H1 (cell line): ENCODE results near the gene CACNG8. TPM values are rescaled to one million over a fixed set of nuclear protein-coding genes. Genes with fewer than 3 reads are reported as not detected.

Source experiments
- CTCF ChIA-PET: fragments of 300-600 bp; sonication (Branson Sonifier 250); formaldehyde crosslinking; loops from one replicate; lab custom pipeline; 2021; ENCODE audit not compliant: partially characterized antibody; lab: Charles Lee
- POLR2A ChIA-PET: fragments of 300-600 bp; sonication (Branson Sonifier 250); formaldehyde crosslinking; loops from one replicate; lab custom pipeline; 2021; ENCODE audit warnings: inconsistent platforms; ENCODE audit not compliant: partially characterized antibody; lab: Charles Lee
- DNase-seq, 2 experiments: peaks; one replicate each; pipeline versions ENCODE4 v3.0.0 to v3.0.0-alpha.2; 2010 to 2022; ENCODE audit warnings: low spot score in 2 of 2, low read depth in 1 of 2, mixed read lengths in 1 of 2
- FAIRE-seq: peaks from 2 replicates; lab custom pipeline; 2011; peaks lifted over from hg19 to GRCh38; lab: Jason Lieb, UNC
- H2AFZ ChIP-seq: 2 replicates; pipeline ENCODE4 v1.8.1; 2012; ENCODE audit warnings: low read length, inconsistent platforms
- H2AK5ac ChIP-seq: 2 replicates; pipeline ENCODE4 v1.6.1; 2013; ENCODE audit warnings: low read depth, low read length
- H2BK120ac ChIP-seq: replicated peaks from 2 replicates; pipeline ENCODE3; 2013; ENCODE audit warnings: low read depth, low read length, inconsistent platforms
- H2BK12ac ChIP-seq: 2 replicates; pipeline ENCODE4 v1.6.1; 2013; ENCODE audit warnings: low read depth, low read length
- H2BK15ac ChIP-seq: 2 replicates; pipeline ENCODE4 v1.6.1; 2013; ENCODE audit warnings: low read length
- H2BK20ac ChIP-seq: 2 replicates; pipeline ENCODE4 v1.6.1; 2013; ENCODE audit warnings: low read length
- H2BK5ac ChIP-seq: 2 replicates; pipeline ENCODE4 v1.6.1; 2013; ENCODE audit warnings: low read depth, low read length
- H3K14ac ChIP-seq: 2 replicates; pipeline ENCODE4 v1.6.1; 2013; ENCODE audit warnings: inconsistent platforms; ENCODE audit not compliant: insufficient read length
- H3K18ac ChIP-seq: 2 replicates; pipeline ENCODE4 v1.6.1; 2013; ENCODE audit warnings: low read length; ENCODE audit errors: extremely low read depth
- H3K23ac ChIP-seq: 2 replicates; pipeline ENCODE4 v1.6.1; 2013; ENCODE audit warnings: inconsistent platforms; ENCODE audit not compliant: insufficient read length
- H3K23me2 ChIP-seq: 2 replicates; pipeline ENCODE4 v1.6.1; 2013; ENCODE audit warnings: low read depth, low read length
- H3K27ac ChIP-seq: 2 replicates; pipeline ENCODE4 v1.6.1; 2011; ENCODE audit warnings: low read depth, low read length, inconsistent platforms
- H3K27me3 ChIP-seq, 4 experiments: replicated peaks in 1 of 4; 1 replicate in 1 of 4; 2 replicates in 3 of 4; pipeline versions ENCODE4 v1.6.1 to v1.8.1; 2011 to 2013; ENCODE audit warnings: low read length in 3 of 4, mild to moderate bottlenecking in 3 of 4, inconsistent platforms in 2 of 4, mixed read lengths in 2 of 4, moderate library complexity in 1 of 4; ENCODE audit not compliant: control insufficient read depth in 3 of 4, insufficient read depth in 3 of 4; ENCODE audit errors: extremely low read depth in 1 of 4
- H3K36me3 ChIP-seq, 4 experiments: 2 replicates each; pipeline versions ENCODE4 v1.6.1 to v1.8.1; 2011 to 2013; ENCODE audit warnings: mild to moderate bottlenecking in 4 of 4, low read length in 3 of 4, moderate library complexity in 2 of 4, control low read depth in 1 of 4, inconsistent platforms in 1 of 4; ENCODE audit not compliant: insufficient read depth in 4 of 4, control insufficient read depth in 2 of 4
- H3K4ac ChIP-seq: replicated peaks from 2 replicates; pipeline ENCODE3; 2013; ENCODE audit warnings: low read length, low read depth, mixed read lengths, inconsistent platforms; ENCODE audit not compliant: insufficient read length
- H3K4me1 ChIP-seq, 4 experiments: replicated peaks in 1 of 4; 1 replicate in 1 of 4; 2 replicates in 3 of 4; pipeline versions ENCODE4 v1.6.1 to v1.8.1; 2011 to 2013; ENCODE audit warnings: low read length in 3 of 4, inconsistent platforms in 2 of 4, mixed read lengths in 1 of 4; ENCODE audit not compliant: insufficient read depth in 4 of 4, control insufficient read depth in 3 of 4
- H3K4me2 ChIP-seq, 2 experiments: 2 replicates each; pipeline versions ENCODE4 v1.6.1 to v1.8.1; 2011 to 2013; ENCODE audit warnings: low read depth in 2 of 2, low read length in 2 of 2, control low read depth in 1 of 2, inconsistent platforms in 1 of 2, mild to moderate bottlenecking in 1 of 2; ENCODE audit not compliant: insufficient read depth in 1 of 2
- H3K4me3 ChIP-seq, 4 experiments: fragments of 200-600, 300-600 bp in 1 of 4; sonication (generic), shearing (Covaris generic), sonication (Bioruptor Twin) in 1 of 4; 2 replicates each; pipeline versions ENCODE4 v1.5.1 to v1.8.1; 2011 to 2016; ENCODE audit warnings: low read length in 4 of 4, low read depth in 3 of 4, control low read depth in 2 of 4, inconsistent platforms in 2 of 4, mild to moderate bottlenecking in 2 of 4, mixed read lengths in 1 of 4, moderate library complexity in 1 of 4; ENCODE audit not compliant: insufficient read depth in 2 of 4; ENCODE audit errors: extremely low read depth in 1 of 4
- H3K56ac ChIP-seq: replicated peaks from 2 replicates; pipeline ENCODE3; 2013; ENCODE audit warnings: low read depth, mild to moderate bottlenecking, mixed read lengths, low read length, inconsistent platforms; ENCODE audit not compliant: insufficient read length
- H3K79me1 ChIP-seq: 2 replicates; pipeline ENCODE4 v1.6.1; 2013; ENCODE audit warnings: low read depth, low read length, control low read depth
- H3K79me2 ChIP-seq, 2 experiments: 2 replicates each; pipeline versions ENCODE4 v1.6.1 to v1.8.1; 2012 to 2013; ENCODE audit warnings: low read length in 2 of 2, mild to moderate bottlenecking in 2 of 2, inconsistent platforms in 1 of 2; ENCODE audit not compliant: insufficient read depth in 2 of 2, control insufficient read depth in 1 of 2
- H3K9ac ChIP-seq, 4 experiments: replicated peaks in 1 of 4; 1 replicate in 1 of 4; 2 replicates in 3 of 4; pipeline versions ENCODE4 v1.6.1 to v1.8.1; 2011 to 2013; ENCODE audit warnings: low read depth in 3 of 4, low read length in 3 of 4, control low read depth in 2 of 4, mild to moderate bottlenecking in 2 of 4, moderate library complexity in 2 of 4, inconsistent platforms in 1 of 4; ENCODE audit errors: extremely low read depth in 1 of 4
- H3K9me3 ChIP-seq, 2 experiments: 2 replicates each; pipeline versions ENCODE4 v1.6.1 to v1.8.1; 2012 to 2013; ENCODE audit warnings: mild to moderate bottlenecking in 2 of 2, moderate library complexity in 2 of 2, control low read depth in 1 of 2, inconsistent platforms in 1 of 2, low read depth in 1 of 2, low read length in 1 of 2, mixed read lengths in 1 of 2; ENCODE audit not compliant: insufficient read depth in 2 of 2
- H4K20me1 ChIP-seq, 2 experiments: replicated peaks in 1 of 2; 2 replicates each; pipeline versions ENCODE3 to v1.8.1; 2011 to 2013; ENCODE audit warnings: inconsistent platforms in 2 of 2, low read length in 2 of 2, mild to moderate bottlenecking in 1 of 2; ENCODE audit not compliant: insufficient read depth in 2 of 2, control insufficient read depth in 1 of 2
- H4K5ac ChIP-seq: 2 replicates; pipeline ENCODE4 v1.6.1; 2013; ENCODE audit warnings: low read length, low read depth, mixed read lengths, inconsistent platforms; ENCODE audit not compliant: insufficient read length
- H4K8ac ChIP-seq: 2 replicates; pipeline ENCODE4 v1.8.0; 2013; ENCODE audit warnings: mild to moderate bottlenecking, moderate library complexity, low read length, inconsistent platforms; ENCODE audit not compliant: insufficient read depth; ENCODE audit errors: extremely low read depth
- H4K91ac ChIP-seq: replicated peaks from 2 replicates; pipeline ENCODE3; 2013; ENCODE audit warnings: low read length, mixed read lengths, inconsistent platforms; ENCODE audit not compliant: insufficient read length
- CREB1 ChIP-seq: IDR thresholded peaks from 2 replicates; pipeline ENCODE4 v1.6.1; 2012; ENCODE audit warnings: inconsistent platforms
- CTCF ChIP-seq, 3 experiments: IDR thresholded peaks; 1 replicate in 2 of 3; 2 replicates in 1 of 3; pipeline versions ENCODE4 v1.5.1 to v1.6.1; 2011; ENCODE audit warnings: low read length in 3 of 3, mild to moderate bottlenecking in 3 of 3, inconsistent platforms in 2 of 3, low read depth in 1 of 3, moderate library complexity in 1 of 3; ENCODE audit not compliant: insufficient read depth in 1 of 3; ENCODE audit errors: control extremely low read depth in 1 of 3
- FOSL1 ChIP-seq: IDR thresholded peaks from 2 replicates; pipeline ENCODE4 v1.6.1; 2011; ENCODE audit warnings: mild to moderate bottlenecking, low read depth, low read length, moderate library complexity; ENCODE audit not compliant: insufficient read depth
- HDAC2 ChIP-seq, 2 experiments: fragments of 300-600 bp in 1 of 2; sonication (generic) in 1 of 2; IDR thresholded peaks; 2 replicates each; pipeline ENCODE4 v1.6.1; 2011 to 2012; ENCODE audit warnings: low read depth in 2 of 2, low read length in 2 of 2, mild to moderate bottlenecking in 2 of 2, moderate library complexity in 2 of 2, borderline replicate concordance in 1 of 2, inconsistent platforms in 1 of 2
- HDAC6 ChIP-seq: IDR thresholded peaks from one replicate; pipeline ENCODE4 v1.7.1; 2012; ENCODE audit warnings: low read depth, mild to moderate bottlenecking, inconsistent platforms, low read length, moderate library complexity
- NANOG ChIP-seq: IDR thresholded peaks from 2 replicates; pipeline ENCODE4 v1.6.1; 2011; ENCODE audit warnings: low read length, low read depth, mild to moderate bottlenecking, inconsistent platforms; ENCODE audit not compliant: insufficient read depth, poor library complexity, severe bottlenecking
- POU5F1 ChIP-seq: IDR thresholded peaks from 2 replicates; pipeline ENCODE4 v1.6.1; 2011; ENCODE audit warnings: low read depth, mild to moderate bottlenecking, low read length, moderate library complexity
- RBBP5 ChIP-seq: IDR thresholded peaks from 2 replicates; pipeline ENCODE4 v1.7.1; 2012; ENCODE audit warnings: low read depth, mild to moderate bottlenecking, inconsistent platforms, low read length, moderate library complexity, borderline replicate concordance
- SAP30 ChIP-seq: fragments of 300-600 bp; sonication (generic); IDR thresholded peaks from 2 replicates; pipeline ENCODE4 v1.7.1; 2012; ENCODE audit warnings: low read length, moderate library complexity, mild to moderate bottlenecking, inconsistent platforms; ENCODE audit not compliant: insufficient read depth, insufficient replicate concordance
- SIX5 ChIP-seq: IDR thresholded peaks from 2 replicates; pipeline ENCODE4 v1.6.1; 2011; ENCODE audit warnings: mild to moderate bottlenecking, low read depth, low read length
- TCF12 ChIP-seq: IDR thresholded peaks from 2 replicates; pipeline ENCODE4 v1.6.1; 2011; ENCODE audit warnings: low read depth, mild to moderate bottlenecking, low read length
- WGBS, 2 experiments: shearing (Covaris generic) in 1 of 2; methylation state at CpG; one replicate each; pipeline versions ENCODE4 v1.1.6 to v1.1.7; 2013 to 2015; ENCODE audit warnings: low lambda C conversion rate in 2 of 2, mixed read lengths in 2 of 2, inconsistent platforms in 1 of 2, low coverage in 1 of 2, missing lambda C conversion rate in 1 of 2; ENCODE audit not compliant: insufficient replicate concordance in 2 of 2, insufficient coverage in 1 of 2, insufficient read length in 1 of 2; ENCODE audit errors: extremely low coverage in 1 of 2, missing lambda C conversion rate in 1 of 2; 5-methylcytosine and 5-hydroxymethylcytosine counted together
- polyA plus RNA-seq, 7 experiments: library from polyadenylated mRNA; depleted of rRNA in 3 of 7; stranded (reverse) in 5 of 7; unstranded in 2 of 7; fragments of >200 nt in 5 of 7; fragments of 200-250 nt in 2 of 7; gene quantifications; 1 replicate in 5 of 7; 2 replicates in 1 of 7; 4 replicates in 1 of 7; pipeline versions ENCODE4 v1.2.1 to v1.2.3, GENCODE V29; 2011 to 2013; ENCODE audit warnings: missing spikeins in 2 of 7, mixed read lengths in 2 of 7
- total RNA-seq: library from RNA; stranded (reverse); fragmentation: NEBNext Ultra II Directional; extraction: Animal tissue kit (Norgen Biotek cat#: 25700); gene quantifications from 2 replicates; pipeline ENCODE4 v1.2.1, GENCODE V29; 2021

Gene CACNG8
- total and polyA plus RNA-seq, 2 of the 8 experiments (the other 6 are each of a cell fraction or from before 2014, with no cell fraction given) = 0.41 to 4.5 TPM

GRCh38 chr19:53988981-53989380 lies 26.2 kb downstream of the CACNG8 start:
- Histone ChIP-seq H3K56ac (no peak overlapping the region), H2BK20ac (no peak overlapping the region), H3K18ac (no peak overlapping the region), H2BK12ac (no peak overlapping the region), H2BK5ac (no peak overlapping the region), H3K23ac (no peak overlapping the region), H2AFZ (no peak overlapping the region), H3K79me1 (no peaks in the 10 kb centered on the region), H3K4me2 (no peak overlapping the region), H3K4me3 (no peak overlapping the region), H2BK120ac (no peak overlapping the region), H3K9ac (no peak overlapping the region), H3K4ac (no peak overlapping the region), H3K14ac (no peak overlapping the region), H2BK15ac (no peak overlapping the region), H3K27me3 (peaks cover 2 to 29% (median 19%) of the 10 kb centered on the region in 4 experiments), H3K36me3 (no peaks in the 10 kb centered on the region), H4K20me1 (peaks cover 0 to 3% of the 10 kb centered on the region in 2 experiments), H3K27ac (no peak overlapping the region), H4K91ac (no peak overlapping the region), H3K79me2 (no peaks in the 10 kb centered on the region), H4K8ac (no peak overlapping the region), H4K5ac (no peak overlapping the region), H3K4me1 (peaks cover 0 to 15% (median 7%) of the 10 kb centered on the region in 4 experiments; a peak in 6 of 7 replicates), H3K9me3 (no peaks in the 10 kb centered on the region), H2AK5ac (no peak overlapping the region), H3K23me2 (peaks cover 9% of the 10 kb centered on the region; the same call in 1 of the 2 replicates)
- no peak for DNase-seq
- no peak for FAIRE-seq
- POLR2A ChIA-PET = interaction anchor here (0.6 to 2.7 kb wide), 11 partner anchors 9 to 178 kb away, joined by 3 to 13 read pairs (median 5); partner anchors contain the start of genes PRPF31 and TFPT
- 87% methylated on average over 6 of the region's 6 CpGs; no CpG with 5 or more reads in 1 of the 2 experiments for WGBS, 2 experiments
- CTCF ChIA-PET = interaction anchor here (0.6 to 1.2 kb wide), 3 partner anchors 27 to 181 kb away, joined by 3 to 4 read pairs (median 3); no protein-coding TSS in a partner anchor
- TF ChIP-seq RBBP5 (no peak), CREB1 (no peak), POU5F1 (no peak), TCF12 (no peak), SAP30 (no peak), SIX5 (no peak), HDAC6 (no peak), CTCF (IDR thresholded peaks at IDR 0.05; ENCODE audit: control extremely low read depth in 1 of 3, insufficient read depth in 1 of 3, low read depth in 1 of 3, low read length in 3 of 3) (no peak), HDAC2 (IDR thresholded peaks at IDR 0.05; ENCODE audit: borderline replicate concordance in 1 of 2, low read depth in 2 of 2, low read length in 2 of 2) (no peak), NANOG (no peak), FOSL1 (no peak)
